PC-9 (cell line): Measurements from ENCODE around the gene MCCD1. TPM values are rescaled to one million over a fixed set of nuclear protein-coding genes. Genes with fewer than 3 reads are reported as not detected.
"Not testable (repeated sequence)": the region's sequence is repeated elsewhere in the genome, so short reads cannot be mapped to it uniquely, and the experiment has no call there.

Source experiments
- BruUV-seq: library from RNA; stranded (reverse); fragments of 400-500 nt; replicated peaks from 2 replicates; lab custom pipeline; 2021; lab: Mats Ljungman, UMichigan
- CTCF ChIA-PET: fragments of 300-600 bp; sonication (Branson Sonifier 250); formaldehyde crosslinking; loops from one replicate; lab custom pipeline; 2022; ENCODE audit warnings: antibody characterized with exemption; lab: Charles Lee
- POLR2A ChIA-PET: fragments of 300-600 bp; sonication (Branson Sonifier 250); formaldehyde crosslinking; loops from one replicate; lab custom pipeline; 2022; ENCODE audit warnings: antibody characterized with exemption; ENCODE audit not compliant: unreplicated experiment; lab: Charles Lee
- DNase-seq, 2 experiments: peaks; one replicate each; pipeline versions ENCODE4 v3.0.0 to v3.0.0-alpha.2; 2015 to 2022; ENCODE audit warnings: mixed read lengths in 1 of 2
- H2AFZ ChIP-seq: fragments of 200-600 bp; sonication (generic); 2 replicates; pipeline ENCODE4 v1.8.1; 2017; ENCODE audit warnings: antibody characterized with exemption
- H3F3A ChIP-seq: fragments of 200-600 bp; sonication (generic); 2 replicates; pipeline ENCODE4 v1.8.1; 2017; ENCODE audit warnings: antibody characterized with exemption, mild to moderate bottlenecking, low read depth; ENCODE audit not compliant: insufficient read depth
- H3K27ac ChIP-seq: fragments of 200-600 bp; sonication (generic); 2 replicates; pipeline ENCODE4 v1.6.1; 2016; ENCODE audit warnings: mixed run types
- H3K27me3 ChIP-seq: fragments of 200-600 bp; sonication (generic); 2 replicates; pipeline ENCODE4 v1.6.1; 2016; ENCODE audit warnings: low read depth, mixed run types; ENCODE audit not compliant: insufficient read depth
- H3K36me3 ChIP-seq: fragments of 200-600 bp; sonication (generic); 2 replicates; pipeline ENCODE4 v1.6.1; 2016; ENCODE audit warnings: low read depth, mixed run types
- H3K4me1 ChIP-seq: fragments of 200-600 bp; sonication (generic); replicated peaks from 2 replicates; pipeline ENCODE4 v1.6.1; 2016; ENCODE audit warnings: mixed run types; ENCODE audit not compliant: insufficient read depth
- H3K4me2 ChIP-seq: fragments of 200-600 bp; sonication (generic); 2 replicates; pipeline ENCODE4 v1.6.1; 2017; ENCODE audit warnings: mixed run types
- H3K4me3 ChIP-seq: fragments of 200-600 bp; sonication (generic); 2 replicates; pipeline ENCODE4 v1.6.1; 2016; ENCODE audit warnings: mixed run types
- H3K79me2 ChIP-seq: fragments of 200-600 bp; sonication (generic); 2 replicates; pipeline ENCODE4 v1.6.1; 2017; ENCODE audit warnings: low read depth, mixed run types
- H3K9me2 ChIP-seq: fragments of 200-600 bp; sonication (generic); 2 replicates; pipeline ENCODE4 v1.8.1; 2017; ENCODE audit warnings: mild to moderate bottlenecking; ENCODE audit not compliant: insufficient read depth
- H3K9me3 ChIP-seq: fragments of 200-600 bp; sonication (generic); 2 replicates; pipeline ENCODE4 v1.8.1; 2016; ENCODE audit warnings: low read depth; ENCODE audit not compliant: insufficient read depth
- H4K20me1 ChIP-seq: fragments of 200-600 bp; sonication (generic); 2 replicates; pipeline ENCODE4 v1.8.1; 2017; ENCODE audit not compliant: insufficient read depth
- CTCF ChIP-seq: fragments of 200-600 bp; sonication (generic); conservative IDR thresholded peaks from 2 replicates; pipeline ENCODE4 v1.6.1; 2017; ENCODE audit warnings: mixed run types, antibody characterized with exemption, mild to moderate bottlenecking, moderate library complexity
- EZH2 ChIP-seq: fragments of 200-600 bp; sonication (generic); IDR thresholded peaks from 2 replicates; pipeline ENCODE4 v1.8.0; 2017; ENCODE audit warnings: antibody characterized with exemption, low read depth
- intact Hi-C: fragments of 100-400 bp; cut with micrococcal nuclease; formaldehyde crosslinking; loops from one replicate; pipeline ENCODE4 v1.10.0; 2022; ENCODE audit not compliant: unreplicated experiment
- total RNA-seq: library from RNA; stranded (reverse); gene quantifications from 2 replicates; pipeline ENCODE4 v1.2.3, GENCODE V29; 2021

The MCCD1 gene
- total RNA-seq, 1 experiment from 2014 or later, result not detected

- ChIA-PET CTCF (interaction anchor here (0.6 to 0.8 kb wide), 3 partner anchors 58 to 113 kb away, joined by 5 to 13 read pairs (median 6); partner anchors contain the start of gene ATP6V1G2), POLR2A (interaction anchor here (0.6 kb wide), 1 partner anchor 53 kb away, joined by 5 read pairs; no protein-coding TSS in a partner anchor)
- Histone ChIP-seq H3K36me3 (no peaks in the 10 kb centered on the region), H3K4me2 (no peak overlapping the region), H3K79me2 (no peaks in the 10 kb centered on the region), H3K9me2 (no peaks in the 10 kb centered on the region), H3K9me3 (no peaks in the 10 kb centered on the region), H2AFZ (no peak overlapping the region), H3K27me3 (no peaks in the 10 kb centered on the region), H3F3A (no peaks in the 10 kb centered on the region), H4K20me1 (no peaks in the 10 kb centered on the region), H3K27ac (no peak overlapping the region), H3K4me1 (peaks cover 11% of the 10 kb centered on the region; the same call in 1 of the 2 replicates), H3K4me3 (no peak overlapping the region)
- no TSS peak for BruUV-seq
- no peak for DNase-seq
- intact Hi-C loops, result no loop called here
- no peak for TF ChIP-seq EZH2
These were observed 39.7 kb upstream of the MCCD1 start for GRCh38 chr6:31489086-31489485.

DNA sequence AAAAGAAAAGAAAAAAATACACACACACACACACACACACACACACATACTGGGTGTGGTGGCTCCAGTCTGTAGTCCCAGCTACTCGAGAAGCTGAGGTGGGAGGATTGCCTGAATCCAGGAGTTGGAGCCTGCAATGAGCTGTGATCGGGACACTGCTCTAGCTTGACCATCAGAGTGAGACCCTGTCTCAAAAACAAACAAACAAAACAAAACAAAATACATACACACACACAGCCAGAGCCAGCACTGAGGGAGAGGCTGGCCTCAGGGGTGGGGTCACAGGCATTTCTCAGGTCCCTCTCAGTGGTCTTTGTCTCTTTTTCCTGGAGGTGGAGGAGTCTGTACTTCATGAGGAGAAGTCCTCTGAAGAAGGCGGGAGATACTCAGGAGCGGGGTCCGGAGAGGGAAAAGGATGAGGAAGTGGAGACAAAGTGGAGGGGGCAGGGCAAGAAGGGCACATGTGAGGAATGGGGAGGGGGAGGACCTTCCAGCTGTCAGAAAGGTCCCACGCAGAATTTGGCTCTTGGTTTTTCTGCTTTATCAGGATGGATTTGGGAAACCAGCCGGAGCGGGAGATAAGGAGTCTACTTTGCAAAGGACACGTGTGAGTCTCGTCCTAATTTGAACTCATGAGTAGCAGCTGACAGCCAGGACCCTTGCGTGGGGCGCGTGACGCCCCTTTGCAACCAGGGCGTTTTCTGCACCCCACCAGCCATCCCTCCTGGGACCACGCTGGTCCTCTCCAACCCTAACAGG lies 38.5 kb upstream of the MCCD1 start:
- H3F3A ChIP-seq, result no peaks in the 10 kb centered on the region
- H3K4me1 ChIP-seq, result peaks cover 8% of the 10 kb centered on the region; the same call in 1 of the 2 replicates
- 0 out of 2 replicates have a peak, but pooled peaks cover 3% of the 10 kb centered on the region for H3K79me2 ChIP-seq
- no peak overlapping the region for H3K27ac ChIP-seq
- TF ChIP-seq EZH2, result no peak
- no peak for TF ChIP-seq CTCF
- no peak overlapping the region for H3K4me2 ChIP-seq
- no peak for DNase-seq
- BruUV-seq, result no TSS peak
- no peak overlapping the region for H2AFZ ChIP-seq
- no peaks in the 10 kb centered on the region for H3K9me3 ChIP-seq
- H4K20me1 ChIP-seq, result no peaks in the 10 kb centered on the region
- POLR2A ChIA-PET, result no interaction called here
- CTCF ChIA-PET, result interaction anchor here (0.8 kb wide), 1 partner anchor 90 kb away, joined by 5 read pairs; no protein-coding TSS in a partner anchor
- intact Hi-C loops, result loop anchor here (5.0 kb wide), 1 partner anchor 37 kb away; the partner anchor contains the start of gene MCCD1
- H3K4me3 ChIP-seq, result no peak overlapping the region
- H3K9me2 ChIP-seq, result no peaks in the 10 kb centered on the region
- no peaks in the 10 kb centered on the region for H3K27me3 ChIP-seq
- H3K36me3 ChIP-seq, result no peaks in the 10 kb centered on the region

DNA sequence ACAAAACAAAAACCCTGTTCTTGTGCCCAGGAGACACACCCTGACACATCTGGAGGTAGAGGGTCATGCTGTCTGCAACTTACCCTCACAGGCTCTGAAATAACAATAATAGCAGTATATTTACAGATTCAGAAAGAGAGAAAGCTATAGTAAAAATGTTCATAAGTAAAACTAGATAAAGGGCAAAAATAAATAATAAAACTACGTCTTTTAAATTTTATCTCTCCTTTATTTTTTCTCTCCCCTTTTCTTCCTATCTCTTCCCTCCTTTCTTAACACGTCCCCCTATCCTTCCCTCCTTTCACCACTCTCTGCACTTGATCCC lies 35.2 kb upstream of the MCCD1 start:
- H3K9me3 ChIP-seq, H3K27me3 ChIP-seq, H2AFZ ChIP-seq, H3K27ac ChIP-seq, BruUV-seq, H3K9me2 ChIP-seq, DNase-seq, POLR2A ChIA-PET, H3F3A ChIP-seq, H4K20me1 ChIP-seq, H3K36me3 ChIP-seq: not testable (repeated sequence)
- CTCF ChIA-PET, result interaction anchor here (0.6 to 1.3 kb wide), 2 partner anchors 49 to 105 kb away, joined by 3 to 4 read pairs; no protein-coding TSS in a partner anchor
- Histone ChIP-seq H3K4me1 (peaks cover 20% of the 10 kb centered on the region), H3K79me2 (0 out of 2 replicates have a peak, but pooled peaks cover 11% of the 10 kb centered on the region), H3K4me3 (peak overlapping the region; percentile 67; the same call in 1 of the 2 replicates), H3K4me2 (peak overlapping the region; percentile 79)
- intact Hi-C loops, result loop anchor here (5.0 kb wide), 1 partner anchor 34 kb away; the partner anchor contains the start of gene MCCD1
